ENCODE data around the gene RIN3.
"Not testable (repeated sequence)": the region's sequence is repeated elsewhere in the genome, so short reads cannot be mapped to it uniquely, and the experiment has no call there.

Gene RIN3

GRCh38 chr14:92632546-92633273 lies 119.1 kb downstream of the RIN3 start:
- no peak for DNase-seq

GRCh38 chr14:92633274-92633616 lies 119.7 kb downstream of the RIN3 start:
- DNase-seq = no peak

- no peak for DNase-seq
Observed at GRCh38 chr14:92633724-92634123, 120.1 kb downstream of the RIN3 start.

- DNase-seq = peak; percentile 83
Observed at GRCh38 chr14:92635031-92635430, 121.5 kb downstream of the RIN3 start.

GRCh38 chr14:92635896-92636295 lies 122.3 kb downstream of the RIN3 start:
- no peak for DNase-seq

GRCh38 chr14:92637228-92637627 lies 123.6 kb downstream of the RIN3 start:
- DNase-seq = peak; percentile 67

- no peak for DNase-seq
Observed at GRCh38 chr14:92637864-92638263, 124.3 kb downstream of the RIN3 start.

GRCh38 chr14:92638266-92638665 lies 124.7 kb downstream of the RIN3 start:
- no peak for DNase-seq

- no peak for DNase-seq
Observed at GRCh38 chr14:92638904-92639303, 125.3 kb downstream of the RIN3 start.

- not testable (repeated sequence) for DNase-seq
Observed at GRCh38 chr14:92639472-92640117, 126.0 kb downstream of the RIN3 start.

- no peak for DNase-seq
Observed at GRCh38 chr14:92641306-92641705, 127.7 kb downstream of the RIN3 start.

GRCh38 chr14:92644171-92644969 lies 130.8 kb downstream of the RIN3 start:
- DNase-seq = no peak

GRCh38 chr14:92644970-92645515 lies 131.5 kb downstream of the RIN3 start:
- DNase-seq = no peak

- DNase-seq = no peak
Observed at GRCh38 chr14:92645841-92646478, 132.4 kb downstream of the RIN3 start.

GRCh38 chr14:92646952-92647796 lies 133.6 kb downstream of the RIN3 start:
- DNase-seq = no peak

- no peak for DNase-seq
Observed at GRCh38 chr14:92647797-92648279, 134.3 kb downstream of the RIN3 start.

- no peak for DNase-seq
Observed at GRCh38 chr14:92649066-92649465, 135.5 kb downstream of the RIN3 start.

GRCh38 chr14:92649934-92650545 lies 136.5 kb downstream of the RIN3 start:
- DNase-seq = no peak

- DNase-seq = no peak
Observed at GRCh38 chr14:92650581-92651105, 137.1 kb downstream of the RIN3 start.

GRCh38 chr14:92651106-92651757 lies 137.7 kb downstream of the RIN3 start:
- no peak for DNase-seq

All from COR-L47 (cell line).